Measurements from ENCODE around the gene ZNF281. TPM values are rescaled to one million over a fixed set of nuclear protein-coding genes. Genes with fewer than 3 reads are reported as not detected.

ZNF281 gene
- total and polyA plus RNA-seq, 9 of the 15 experiments (the other 6 are each of a cell fraction or from before 2014, with no cell fraction given): 9.6 to 24.9 (median 16.5) TPM

DNA sequence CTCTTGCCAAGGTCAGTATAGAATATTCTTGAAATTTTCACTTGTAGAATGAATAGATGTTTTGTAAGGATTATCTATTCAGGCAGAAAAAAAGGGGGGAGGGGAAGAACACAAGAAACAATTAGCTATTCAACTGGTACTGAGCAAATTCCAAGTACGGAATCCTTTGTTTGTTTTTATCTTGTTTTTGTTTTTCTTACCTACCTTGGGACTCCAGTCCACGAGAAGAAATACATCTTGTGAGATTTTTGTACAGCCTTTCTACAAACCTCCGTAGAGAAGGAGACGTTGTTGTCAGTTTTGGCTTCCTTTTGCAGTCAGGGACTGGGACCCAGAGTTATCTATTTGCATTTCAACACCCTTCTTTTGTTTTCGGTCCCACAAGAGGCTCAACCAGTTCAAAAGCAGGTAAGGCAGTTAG is 36.0 kb downstream of the ZNF281 start (continued):
- TF ChIP-seq, protein P1, sequence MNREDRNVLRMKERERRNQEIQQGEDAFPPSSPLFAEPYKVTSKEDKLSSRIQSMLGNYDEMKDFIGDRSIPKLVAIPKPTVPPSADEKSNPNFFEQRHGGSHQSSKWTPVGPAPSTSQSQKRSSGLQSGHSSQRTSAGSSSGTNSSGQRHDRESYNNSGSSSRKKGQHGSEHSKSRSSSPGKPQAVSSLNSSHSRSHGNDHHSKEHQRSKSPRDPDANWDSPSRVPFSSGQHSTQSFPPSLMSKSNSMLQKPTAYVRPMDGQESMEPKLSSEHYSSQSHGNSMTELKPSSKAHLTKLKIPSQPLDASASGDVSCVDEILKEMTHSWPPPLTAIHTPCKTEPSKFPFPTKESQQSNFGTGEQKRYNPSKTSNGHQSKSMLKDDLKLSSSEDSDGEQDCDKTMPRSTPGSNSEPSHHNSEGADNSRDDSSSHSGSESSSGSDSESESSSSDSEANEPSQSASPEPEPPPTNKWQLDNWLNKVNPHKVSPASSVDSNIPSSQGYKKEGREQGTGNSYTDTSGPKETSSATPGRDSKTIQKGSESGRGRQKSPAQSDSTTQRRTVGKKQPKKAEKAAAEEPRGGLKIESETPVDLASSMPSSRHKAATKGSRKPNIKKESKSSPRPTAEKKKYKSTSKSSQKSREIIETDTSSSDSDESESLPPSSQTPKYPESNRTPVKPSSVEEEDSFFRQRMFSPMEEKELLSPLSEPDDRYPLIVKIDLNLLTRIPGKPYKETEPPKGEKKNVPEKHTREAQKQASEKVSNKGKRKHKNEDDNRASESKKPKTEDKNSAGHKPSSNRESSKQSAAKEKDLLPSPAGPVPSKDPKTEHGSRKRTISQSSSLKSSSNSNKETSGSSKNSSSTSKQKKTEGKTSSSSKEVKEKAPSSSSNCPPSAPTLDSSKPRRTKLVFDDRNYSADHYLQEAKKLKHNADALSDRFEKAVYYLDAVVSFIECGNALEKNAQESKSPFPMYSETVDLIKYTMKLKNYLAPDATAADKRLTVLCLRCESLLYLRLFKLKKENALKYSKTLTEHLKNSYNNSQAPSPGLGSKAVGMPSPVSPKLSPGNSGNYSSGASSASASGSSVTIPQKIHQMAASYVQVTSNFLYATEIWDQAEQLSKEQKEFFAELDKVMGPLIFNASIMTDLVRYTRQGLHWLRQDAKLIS (CRISPR knock-in tag; IDR thresholded peaks at IDR 0.05): no peak
- TF ChIP-seq ZFPM2 (CRISPR knock-in tag; IDR thresholded peaks at IDR 0.05): no peak

DNA sequence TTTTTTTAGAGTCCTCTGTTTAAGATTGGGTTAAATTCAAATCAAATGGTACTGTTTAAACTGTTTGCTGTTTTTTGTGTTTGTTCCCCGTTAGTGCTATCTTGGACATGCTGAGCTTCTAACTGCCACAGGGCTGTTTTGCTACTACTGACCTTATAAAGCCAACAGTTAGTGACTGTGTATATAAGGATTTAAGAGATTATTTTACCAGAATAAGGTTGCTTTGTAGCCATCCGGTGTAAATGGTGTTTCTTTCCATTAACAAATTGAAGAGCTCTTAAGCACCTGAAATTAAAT is 37.0 kb downstream of the ZNF281 start:
- DNase-seq (ENCODE audit: extremely low read depth in 1 of 4, low spot score in 3 of 4) (no peak), FAIRE-seq (no peak), ATAC-seq (no peak)
- no peak overlapping the region for H2AFZ ChIP-seq (ENCODE audit: low read depth, low read length)
- no peak overlapping the region for H3K9ac ChIP-seq (ENCODE audit: insufficient read depth in 1 of 2, low read depth in 2 of 2, low read length in 2 of 2)
- H3K9me3 ChIP-seq (replicated peaks; ENCODE audit: control insufficient read depth, insufficient read depth, low read depth, low read length): no peaks in the 10 kb centered on the region
- no peaks in the 10 kb centered on the region for H3K36me3 ChIP-seq (ENCODE audit: control insufficient read depth, insufficient read depth, low read length)
- BruUV-seq (replicated peaks): no TSS peak
- no peaks in the 10 kb centered on the region for H4K20me1 ChIP-seq (replicated peaks; ENCODE audit: control insufficient read depth, insufficient read depth, low read length)
- no peaks in the 10 kb centered on the region for H3K79me2 ChIP-seq (ENCODE audit: control insufficient read depth, insufficient read depth, low read length)
- 2% methylated on average over 2 of the region's 2 CpGs for WGBS (ENCODE audit: insufficient coverage, low coverage, missing lambda C conversion rate)
- H3K4me1 ChIP-seq (replicated peaks in 1 of 2; ENCODE audit: control insufficient read depth in 2 of 2, insufficient read depth in 2 of 2, low read length in 2 of 2): no peaks in the 10 kb centered on the region
- H3K4me3 ChIP-seq: no peak overlapping the region
- in situ Hi-C loops (cut with MboI) (no loop called here), intact Hi-C loops (cut with micrococcal nuclease) (no loop called here)
- H3K27ac ChIP-seq (ENCODE audit: extremely low read depth, low read depth, low read length): no peak overlapping the region
- CTCF ChIA-PET (ENCODE audit: low intra/inter-chr PET ratio): no interaction called here
- POLR2A ChIA-PET: no interaction called here
- peaks cover 12 to 17% of the 10 kb centered on the region in 2 experiments for H3K27me3 ChIP-seq (ENCODE audit: control insufficient read depth in 2 of 2, insufficient read depth in 2 of 2, low read length in 2 of 2)
- H3K9me1 ChIP-seq (ENCODE audit: control insufficient read depth, insufficient read depth, low read length): no peaks in the 10 kb centered on the region
- H3K4me2 ChIP-seq (ENCODE audit: insufficient read depth, low read length): no peak overlapping the region
- TF ChIP-seq ZNF384 (IDR thresholded peaks at IDR 0.05; ENCODE audit: low read depth, low read length) (no peak), RBM39 (optimal IDR thresholded peaks at IDR 0.05; ENCODE audit: low read depth, low read length) (no peak), SMARCE1 (IDR thresholded peaks at IDR 0.05) (no peak), ZNF785 (CRISPR knock-in tag; IDR thresholded peaks at IDR 0.05) (no peak)
- TF ChIP-seq, protein P2, sequence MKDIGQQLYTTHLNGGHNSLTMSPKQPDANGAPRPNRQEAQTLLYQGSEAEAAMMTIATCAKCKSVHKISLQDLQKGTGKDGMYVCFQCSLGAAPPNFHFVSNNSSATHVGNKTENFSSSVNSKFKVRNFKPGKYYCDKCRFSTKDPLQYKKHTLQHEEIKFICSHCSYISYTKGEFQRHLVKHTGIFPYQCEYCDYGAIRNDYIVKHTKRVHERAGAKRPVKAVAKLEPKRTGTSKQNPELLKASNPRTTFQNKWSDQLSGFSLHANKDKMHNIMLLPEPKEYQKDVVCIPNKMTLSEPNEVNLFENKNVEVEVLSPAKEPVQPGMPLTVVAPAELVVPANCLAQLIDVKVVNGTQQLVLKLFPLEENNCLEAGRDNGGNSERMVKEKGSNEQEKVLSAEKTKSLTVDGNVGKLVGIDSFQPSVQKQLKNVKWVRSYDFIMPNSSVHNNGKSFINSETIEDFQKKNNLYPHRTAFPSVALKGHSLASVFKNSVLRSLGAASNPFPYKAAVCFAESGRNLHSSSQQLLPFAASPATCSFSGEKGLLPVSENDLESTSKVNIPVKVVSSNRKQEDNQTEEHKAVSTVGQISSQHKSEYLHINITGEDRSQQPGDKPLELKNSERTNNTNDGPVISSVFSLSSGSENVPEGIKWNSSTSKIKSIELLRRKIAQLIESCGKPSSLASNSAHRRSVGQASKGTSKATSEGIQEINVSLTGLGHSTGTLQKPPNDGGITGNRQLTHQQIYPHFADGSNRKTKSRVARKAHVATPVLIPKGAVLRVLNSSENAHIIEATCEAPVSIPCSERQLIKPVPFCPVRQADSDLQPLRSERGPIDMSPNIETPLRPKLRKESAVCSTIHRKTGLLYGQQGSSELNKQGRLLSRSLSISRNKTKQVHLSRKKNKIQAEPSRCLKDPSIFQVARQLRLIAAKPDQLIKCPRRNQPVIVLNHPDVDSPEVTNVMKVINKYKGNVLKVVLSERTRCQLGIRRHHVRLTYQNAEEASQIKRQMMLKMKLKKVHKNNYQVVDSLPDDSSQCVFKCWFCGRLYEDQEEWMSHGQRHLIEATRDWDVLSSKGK (CRISPR knock-in tag; IDR thresholded peaks at IDR 0.05): no peak
- TF ChIP-seq, protein P3, sequence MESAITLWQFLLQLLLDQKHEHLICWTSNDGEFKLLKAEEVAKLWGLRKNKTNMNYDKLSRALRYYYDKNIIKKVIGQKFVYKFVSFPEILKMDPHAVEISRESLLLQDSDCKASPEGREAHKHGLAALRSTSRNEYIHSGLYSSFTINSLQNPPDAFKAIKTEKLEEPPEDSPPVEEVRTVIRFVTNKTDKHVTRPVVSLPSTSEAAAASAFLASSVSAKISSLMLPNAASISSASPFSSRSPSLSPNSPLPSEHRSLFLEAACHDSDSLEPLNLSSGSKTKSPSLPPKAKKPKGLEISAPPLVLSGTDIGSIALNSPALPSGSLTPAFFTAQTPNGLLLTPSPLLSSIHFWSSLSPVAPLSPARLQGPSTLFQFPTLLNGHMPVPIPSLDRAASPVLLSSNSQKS (CRISPR knock-in tag; IDR thresholded peaks at IDR 0.05): no peak
- TF ChIP-seq, protein P4, sequence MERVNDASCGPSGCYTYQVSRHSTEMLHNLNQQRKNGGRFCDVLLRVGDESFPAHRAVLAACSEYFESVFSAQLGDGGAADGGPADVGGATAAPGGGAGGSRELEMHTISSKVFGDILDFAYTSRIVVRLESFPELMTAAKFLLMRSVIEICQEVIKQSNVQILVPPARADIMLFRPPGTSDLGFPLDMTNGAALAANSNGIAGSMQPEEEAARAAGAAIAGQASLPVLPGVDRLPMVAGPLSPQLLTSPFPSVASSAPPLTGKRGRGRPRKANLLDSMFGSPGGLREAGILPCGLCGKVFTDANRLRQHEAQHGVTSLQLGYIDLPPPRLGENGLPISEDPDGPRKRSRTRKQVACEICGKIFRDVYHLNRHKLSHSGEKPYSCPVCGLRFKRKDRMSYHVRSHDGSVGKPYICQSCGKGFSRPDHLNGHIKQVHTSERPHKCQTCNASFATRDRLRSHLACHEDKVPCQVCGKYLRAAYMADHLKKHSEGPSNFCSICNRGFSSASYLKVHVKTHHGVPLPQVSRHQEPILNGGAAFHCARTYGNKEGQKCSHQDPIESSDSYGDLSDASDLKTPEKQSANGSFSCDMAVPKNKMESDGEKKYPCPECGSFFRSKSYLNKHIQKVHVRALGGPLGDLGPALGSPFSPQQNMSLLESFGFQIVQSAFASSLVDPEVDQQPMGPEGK (CRISPR knock-in tag; IDR thresholded peaks at IDR 0.05; ENCODE audit: borderline replicate concordance): no peak
- TF ChIP-seq, protein P5, sequence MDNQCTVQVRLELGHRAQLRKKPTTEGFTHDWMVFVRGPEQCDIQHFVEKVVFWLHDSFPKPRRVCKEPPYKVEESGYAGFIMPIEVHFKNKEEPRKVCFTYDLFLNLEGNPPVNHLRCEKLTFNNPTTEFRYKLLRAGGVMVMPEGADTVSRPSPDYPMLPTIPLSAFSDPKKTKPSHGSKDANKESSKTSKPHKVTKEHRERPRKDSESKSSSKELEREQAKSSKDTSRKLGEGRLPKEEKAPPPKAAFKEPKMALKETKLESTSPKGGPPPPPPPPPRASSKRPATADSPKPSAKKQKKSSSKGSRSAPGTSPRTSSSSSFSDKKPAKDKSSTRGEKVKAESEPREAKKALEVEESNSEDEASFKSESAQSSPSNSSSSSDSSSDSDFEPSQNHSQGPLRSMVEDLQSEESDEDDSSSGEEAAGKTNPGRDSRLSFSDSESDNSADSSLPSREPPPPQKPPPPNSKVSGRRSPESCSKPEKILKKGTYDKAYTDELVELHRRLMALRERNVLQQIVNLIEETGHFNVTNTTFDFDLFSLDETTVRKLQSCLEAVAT (IDR thresholded peaks at IDR 0.05): no peak

Data from K562 (cell line).